Keratinocyte (primary cell): Measurements from ENCODE around the gene KRT2.

ENCODE experiments used
- EZH2 ChIP-seq: IDR thresholded peaks from one replicate; pipeline ENCODE4 v1.6.1; 2012; ENCODE audit warnings: inconsistent platforms, mild to moderate bottlenecking, low read length, moderate library complexity
- TF ChIP-seq, protein P1 (sequence below), 3 experiments: IDR thresholded peaks in 1 of 3; conservative IDR thresholded peaks in 1 of 3; optimal IDR thresholded peaks in 1 of 3; 2 replicates in 2 of 3; 3 replicates in 1 of 3; pipeline versions ENCODE3 to v1.5.1; 2011; ENCODE audit warnings: low read length in 3 of 3, mild to moderate bottlenecking in 3 of 3, moderate library complexity in 2 of 3, control low read depth in 1 of 3, inconsistent platforms in 1 of 3; ENCODE audit not compliant: insufficient read depth in 2 of 3; ENCODE audit errors: extremely low read depth in 1 of 3

DNA sequence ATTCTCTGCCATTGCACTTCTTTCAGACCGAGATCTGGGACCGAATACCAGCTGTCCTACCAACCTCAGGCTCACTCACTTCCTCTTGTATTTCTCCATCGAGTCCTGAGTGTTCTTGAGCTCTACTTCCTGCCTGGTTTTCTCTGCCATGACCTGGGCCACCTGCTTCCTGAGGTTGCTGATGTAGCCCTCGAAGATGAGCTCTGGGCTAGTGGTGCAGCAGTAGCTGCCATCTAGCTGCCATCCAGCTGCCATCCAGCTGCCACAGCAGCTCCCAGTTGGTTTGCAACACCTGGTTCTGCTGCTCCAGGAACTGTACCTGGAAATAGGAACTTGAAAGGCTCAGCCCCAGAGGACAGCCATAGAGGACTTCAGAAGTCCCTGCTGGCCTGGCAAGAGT, 18.6 kb downstream of the KRT2 start:
- TF ChIP-seq, protein P1, sequence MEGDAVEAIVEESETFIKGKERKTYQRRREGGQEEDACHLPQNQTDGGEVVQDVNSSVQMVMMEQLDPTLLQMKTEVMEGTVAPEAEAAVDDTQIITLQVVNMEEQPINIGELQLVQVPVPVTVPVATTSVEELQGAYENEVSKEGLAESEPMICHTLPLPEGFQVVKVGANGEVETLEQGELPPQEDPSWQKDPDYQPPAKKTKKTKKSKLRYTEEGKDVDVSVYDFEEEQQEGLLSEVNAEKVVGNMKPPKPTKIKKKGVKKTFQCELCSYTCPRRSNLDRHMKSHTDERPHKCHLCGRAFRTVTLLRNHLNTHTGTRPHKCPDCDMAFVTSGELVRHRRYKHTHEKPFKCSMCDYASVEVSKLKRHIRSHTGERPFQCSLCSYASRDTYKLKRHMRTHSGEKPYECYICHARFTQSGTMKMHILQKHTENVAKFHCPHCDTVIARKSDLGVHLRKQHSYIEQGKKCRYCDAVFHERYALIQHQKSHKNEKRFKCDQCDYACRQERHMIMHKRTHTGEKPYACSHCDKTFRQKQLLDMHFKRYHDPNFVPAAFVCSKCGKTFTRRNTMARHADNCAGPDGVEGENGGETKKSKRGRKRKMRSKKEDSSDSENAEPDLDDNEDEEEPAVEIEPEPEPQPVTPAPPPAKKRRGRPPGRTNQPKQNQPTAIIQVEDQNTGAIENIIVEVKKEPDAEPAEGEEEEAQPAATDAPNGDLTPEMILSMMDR (optimal IDR thresholded peaks at IDR 0.05 in 1 of 3, IDR thresholded peaks at IDR 0.05 in 1 of 3, conservative IDR thresholded peaks at IDR 0.05 in 1 of 3; ENCODE audit: extremely low read depth in 1 of 3, insufficient read depth in 2 of 3, low read length in 3 of 3), result no peak
- no peak for TF ChIP-seq EZH2
